Naive thymus-derived CD4-positive, alpha-beta T cell (primary cell): Measurements from ENCODE around the gene S100A9. TPM values are rescaled to one million over a fixed set of nuclear protein-coding genes. Genes with fewer than 3 reads are reported as not detected.

Experiments used
- ATAC-seq: fragments of 150-1000 bp; cut with Tn5 transposase; 2 replicates; pipeline ENCODE4 v1.10.0; 2021; ENCODE audit warnings: mild to moderate bottlenecking, moderate library complexity
- CTCF ChIA-PET: fragments of 350-600 bp; sonication (Branson Sonifier 250); formaldehyde crosslinking; loops from one replicate; lab custom pipeline; 2021; ENCODE audit warnings: antibody characterized with exemption; lab: Charles Lee
- POLR2A ChIA-PET: fragments of 350-600 bp; sonication (Branson Sonifier 250); formaldehyde crosslinking; loops from one replicate; lab custom pipeline; 2021; ENCODE audit warnings: antibody characterized with exemption, inconsistent platforms; lab: Charles Lee
- DNase-seq, 9 donors: peaks; one replicate each; pipeline versions ENCODE4 v3.0.0 to v3.0.0-alpha.2; 2020 to 2022; ENCODE audit warnings: mixed read lengths in 1 of 9
- H3K27ac ChIP-seq: one replicate; pipeline ENCODE4 v1.7.0; 2013; ENCODE audit warnings: mild to moderate bottlenecking, low read depth, low read length, moderate library complexity
- H3K27me3 ChIP-seq, 2 donors: one replicate each; pipeline ENCODE4 v1.7.0; 2013; ENCODE audit warnings: low read length in 2 of 2, mild to moderate bottlenecking in 2 of 2, moderate library complexity in 2 of 2; ENCODE audit not compliant: control insufficient read depth in 2 of 2, insufficient read depth in 2 of 2
- H3K36me3 ChIP-seq, 3 experiments: 1 replicate in 2 of 3; 2 replicates in 1 of 3; pipeline ENCODE4 v1.7.0; 2013; ENCODE audit warnings: low read length in 3 of 3, mild to moderate bottlenecking in 3 of 3, moderate library complexity in 1 of 3; ENCODE audit not compliant: insufficient read depth in 3 of 3, control insufficient read depth in 2 of 3
- H3K4me1 ChIP-seq, 2 donors: one replicate each; pipeline ENCODE4 v1.7.0; 2013; ENCODE audit warnings: low read length in 2 of 2, mild to moderate bottlenecking in 2 of 2, moderate library complexity in 1 of 2; ENCODE audit not compliant: control insufficient read depth in 2 of 2, insufficient read depth in 2 of 2
- H3K4me3 ChIP-seq: 2 replicates; pipeline ENCODE4 v1.7.0; 2013; ENCODE audit warnings: mild to moderate bottlenecking, low read length
- H3K9me3 ChIP-seq, 3 experiments: 1 replicate in 2 of 3; 2 replicates in 1 of 3; pipeline ENCODE4 v1.7.0; 2013; ENCODE audit warnings: low read length in 3 of 3; ENCODE audit not compliant: control insufficient read depth in 2 of 3
- H3K27ac Mint-ChIP-seq, 9 donors: one replicate each; pipeline ENCODE4 v1.8.0; 2020 to 2022; ENCODE audit warnings: mixed read lengths in 9 of 9, mild to moderate bottlenecking in 8 of 9, moderate library complexity in 5 of 9, inconsistent platforms in 2 of 9
- H3K27me3 Mint-ChIP-seq, 5 donors: one replicate each; pipeline ENCODE4 v1.8.0; 2021 to 2022; ENCODE audit warnings: mixed read lengths in 5 of 5, mild to moderate bottlenecking in 1 of 5
- H3K36me3 Mint-ChIP-seq, 5 donors: one replicate each; pipeline ENCODE4 v1.8.0; 2020 to 2022; ENCODE audit warnings: mixed read lengths in 5 of 5, mild to moderate bottlenecking in 3 of 5, inconsistent platforms in 1 of 5
- H3K4me1 Mint-ChIP-seq, 7 donors: one replicate each; pipeline ENCODE4 v1.8.0; 2020 to 2022; ENCODE audit warnings: mixed read lengths in 7 of 7, mild to moderate bottlenecking in 3 of 7, inconsistent platforms in 1 of 7
- H3K4me3 Mint-ChIP-seq, 10 donors: one replicate each; pipeline ENCODE4 v1.8.0; 2020 to 2022; ENCODE audit warnings: mild to moderate bottlenecking in 10 of 10, mixed read lengths in 10 of 10, moderate library complexity in 6 of 10, inconsistent platforms in 2 of 10
- H3K9me3 Mint-ChIP-seq, 11 donors: one replicate each; pipeline ENCODE4 v1.8.0; 2020 to 2022; ENCODE audit warnings: mixed read lengths in 11 of 11, mild to moderate bottlenecking in 4 of 11, inconsistent platforms in 1 of 11, moderate library complexity in 1 of 11
- intact Hi-C, 2 donors: fragments of 100-400 bp; cut with micrococcal nuclease; formaldehyde crosslinking; loops; one replicate each; pipeline ENCODE4 v1.15.1; 2023
- polyA plus RNA-seq, 2 donors: library from polyadenylated mRNA; unstranded; fragments of 300-500 nt; fragmentation: Illumina TruSeq; gene quantifications; one replicate each; pipeline ENCODE4 v1.2.3, GENCODE V29; 2021
- total RNA-seq, 6 experiments: library from RNA in 5 of 6; stranded (reverse) in 5 of 6; gene quantifications; 1 replicate in 5 of 6; 2 replicates in 1 of 6; pipeline ENCODE4 v1.2.3 and lab custom pipeline; 2021 to 2026

S100A9 gene
- total and polyA plus RNA-seq, 7 experiments from 2014 or later, result 8.3 to 2,269 (median 16.1) TPM; not detected in 1

DNA sequence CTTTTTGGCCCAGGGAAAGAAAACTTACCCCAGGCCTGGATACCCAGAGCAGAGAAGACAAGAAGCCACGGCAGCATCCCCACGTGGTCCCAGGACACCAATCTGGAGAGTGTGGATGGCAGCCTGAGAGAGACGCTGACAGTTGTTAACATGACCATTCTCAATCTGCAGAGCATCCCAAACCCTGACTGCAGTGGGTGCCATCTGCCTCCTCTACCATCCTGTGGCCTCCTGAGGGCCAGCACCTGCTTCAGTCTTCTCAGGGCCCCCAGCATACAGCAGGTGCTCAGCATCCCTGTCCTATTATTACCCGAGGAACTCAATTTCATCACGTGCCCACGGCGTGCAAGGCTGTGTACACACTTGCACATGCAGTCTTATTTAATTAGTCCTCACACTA, 9.8 kb upstream of the S100A9 start:
- H3K9me3 ChIP-seq, result no peaks in the 10 kb centered on the region
- ChIA-PET CTCF (interaction anchor here (0.6 to 0.7 kb wide), 2 partner anchors 38 to 42 kb away, joined by 3 read pairs; no protein-coding TSS in a partner anchor), POLR2A (no interaction called here)
- peaks cover 6 to 48% (median 33%) of the 10 kb centered on the region in 5 donors for H3K27me3 Mint-ChIP-seq
- peak overlapping the region in 1 of 10 donors; percentile 71 for H3K4me3 Mint-ChIP-seq
- peak overlapping the region in 1 of 9 donors; percentile 39 for H3K27ac Mint-ChIP-seq
- H3K9me3 Mint-ChIP-seq, result no peaks in the 10 kb centered on the region
- peaks cover 13 to 31% of the 10 kb centered on the region in 2 donors for H3K4me1 ChIP-seq
- H3K4me3 ChIP-seq, result no peak overlapping the region
- H3K27me3 ChIP-seq, result peaks cover 0 to 5% of the 10 kb centered on the region in 2 donors
- no peak overlapping the region for H3K27ac ChIP-seq
- intact Hi-C loops, result no loop called here
- ATAC-seq (no peak), DNase-seq (no peak)
- no peaks in the 10 kb centered on the region for H3K36me3 Mint-ChIP-seq
- H3K4me1 Mint-ChIP-seq, result peaks cover 19 to 37% (median 34%) of the 10 kb centered on the region in 7 donors
- no peaks in the 10 kb centered on the region for H3K36me3 ChIP-seq

DNA sequence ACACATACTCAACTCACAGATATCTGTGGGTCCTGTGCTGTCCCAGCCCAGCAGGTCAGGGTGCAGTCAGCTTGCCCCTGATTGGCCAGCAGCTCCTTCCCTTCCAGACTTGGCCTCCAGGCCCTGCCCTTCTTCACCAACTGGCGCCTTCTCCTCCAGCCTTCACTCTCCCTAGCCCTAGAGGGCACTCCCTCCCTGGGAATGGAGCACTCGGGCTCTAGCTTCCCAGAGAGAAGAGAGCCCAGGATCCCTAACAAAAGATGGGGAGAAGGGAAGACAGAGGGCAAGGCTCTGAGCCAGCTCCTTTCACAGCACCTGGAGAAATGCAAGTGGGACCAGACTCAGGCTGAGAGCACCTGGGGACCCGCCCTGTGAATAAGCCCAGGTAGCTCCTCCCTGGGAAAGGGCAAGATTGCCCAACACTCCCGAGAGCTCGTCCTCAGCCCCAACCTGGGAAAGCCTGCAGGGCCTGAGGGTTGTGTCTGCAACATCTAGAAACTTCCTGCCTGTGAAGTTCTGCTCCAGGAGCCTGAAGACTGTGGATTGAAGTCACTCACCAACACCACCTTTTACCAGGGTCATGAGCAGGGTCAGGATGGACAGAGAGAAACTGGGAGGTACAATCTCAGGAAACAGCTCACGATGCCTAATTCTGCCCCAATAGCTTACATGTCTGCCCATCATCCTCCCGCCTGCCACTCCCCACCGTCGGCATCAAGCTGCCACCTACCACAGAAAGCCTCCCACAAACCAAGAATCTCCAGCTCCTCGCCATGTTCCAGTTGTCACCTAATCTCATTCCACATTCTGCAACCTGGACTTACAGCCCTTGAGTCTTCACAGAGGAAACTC, 8.9 kb upstream of the S100A9 start, which contains the start of gene PGLYRP4:
Gene PGLYRP4 (minus strand): TSS at position 331 of the 852 bp plus-strand sequence. CDS start 909 bp downstream, outside the sequence.
- Mint-ChIP-seq H3K4me3 (peak within 1 kb of the TSS in 1 of 10 donors; percentile 71), H3K9me3 (no peaks in the 10 kb centered on the region), H3K27ac (peak within 1 kb of the TSS in 1 of 9 donors; percentile 39), H3K36me3 (no peaks in the 10 kb centered on the region), H3K27me3 (peaks cover 6 to 42% (median 28%) of the 10 kb centered on the region in 5 donors), H3K4me1 (peaks cover 17 to 32% (median 28%) of the 10 kb centered on the region in 7 donors)
- ChIA-PET POLR2A (no interaction called here), CTCF (interaction anchor here (0.6 kb wide), 1 partner anchor 43 kb away, joined by 3 read pairs; no protein-coding TSS in a partner anchor)
- Histone ChIP-seq H3K9me3 (no peaks in the 10 kb centered on the region), H3K36me3 (no peaks in the 10 kb centered on the region), H3K4me3 (no peak within 1 kb of the TSS), H3K27ac (no peak within 1 kb of the TSS), H3K27me3 (peaks cover 0 to 5% of the 10 kb centered on the region in 2 donors), H3K4me1 (peaks cover 13 to 25% of the 10 kb centered on the region in 2 donors)
- DNase-seq (no peak), ATAC-seq (no peak)
- intact Hi-C loops, result no loop called here

DNA sequence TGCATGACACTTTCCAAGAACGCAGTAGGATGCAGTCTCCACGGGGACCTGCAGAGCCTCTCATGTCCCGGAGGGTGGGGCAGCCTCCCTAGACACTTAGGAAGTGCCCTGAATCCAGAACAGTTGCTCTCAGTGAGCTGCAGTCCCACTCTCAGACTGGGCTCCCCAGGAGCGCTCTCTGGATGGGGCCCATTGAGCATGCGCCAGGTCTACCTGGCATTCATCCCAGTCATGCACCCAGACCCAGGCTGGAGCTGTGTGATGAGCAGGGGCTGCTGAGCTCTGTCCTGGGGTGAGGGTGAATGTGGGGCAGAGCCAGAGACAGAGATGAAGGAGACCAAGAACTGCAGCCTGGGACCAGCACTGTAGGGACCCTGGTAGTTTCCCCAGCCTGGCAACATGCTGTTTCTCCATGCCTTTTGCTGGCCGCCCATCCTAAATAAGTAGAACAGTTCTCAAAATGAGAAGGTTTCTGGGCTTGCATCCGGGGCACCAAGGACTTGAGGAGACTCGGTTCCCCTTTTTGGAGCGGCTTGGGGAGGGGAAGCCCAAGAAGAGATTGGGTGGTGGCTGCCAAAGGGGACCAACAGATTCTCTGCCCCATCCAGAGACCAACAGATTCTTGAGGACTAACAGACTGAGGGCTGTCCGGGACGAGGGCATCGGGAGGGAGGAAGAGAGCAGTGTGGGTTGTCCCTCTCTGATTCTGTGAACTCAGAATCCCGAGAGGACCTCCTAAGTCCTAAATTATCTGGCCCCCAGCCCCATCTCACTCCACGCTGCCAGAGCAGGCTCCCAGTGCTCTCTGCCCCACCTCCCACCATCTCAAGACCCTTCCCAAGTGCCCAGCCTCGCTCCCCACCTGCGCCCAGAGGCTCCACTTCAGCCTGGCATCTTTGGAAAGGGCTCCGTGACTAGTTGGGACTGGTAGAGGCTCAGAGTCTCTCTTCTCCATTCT, 8.0 kb upstream of the S100A9 start:
- peaks cover 6 to 36% (median 24%) of the 10 kb centered on the region in 5 donors for H3K27me3 Mint-ChIP-seq
- ATAC-seq, result no peak
- no peak for DNase-seq
- H3K4me1 Mint-ChIP-seq, result peaks cover 12 to 23% (median 22%) of the 10 kb centered on the region in 7 donors
- Histone ChIP-seq H3K36me3 (no peaks in the 10 kb centered on the region), H3K4me3 (no peak overlapping the region), H3K4me1 (peaks cover 13 to 18% of the 10 kb centered on the region in 2 donors), H3K27me3 (peaks cover 0 to 5% of the 10 kb centered on the region in 2 donors), H3K27ac (no peak overlapping the region), H3K9me3 (no peaks in the 10 kb centered on the region)
- CTCF ChIA-PET, result interaction anchor here (1.4 kb wide), 1 partner anchor 146 kb away, joined by 4 read pairs; no protein-coding TSS in a partner anchor
- POLR2A ChIA-PET, result no interaction called here
- no peaks in the 10 kb centered on the region for H3K9me3 Mint-ChIP-seq
- intact Hi-C loops, result loop anchor here in 1 of 2 donors (10.0 kb wide), 1 partner anchor 285 kb away; the partner anchor contains the start of gene CHTOP
- no peak overlapping the region for H3K4me3 Mint-ChIP-seq
- H3K36me3 Mint-ChIP-seq, result no peaks in the 10 kb centered on the region
- no peak overlapping the region for H3K27ac Mint-ChIP-seq

DNA sequence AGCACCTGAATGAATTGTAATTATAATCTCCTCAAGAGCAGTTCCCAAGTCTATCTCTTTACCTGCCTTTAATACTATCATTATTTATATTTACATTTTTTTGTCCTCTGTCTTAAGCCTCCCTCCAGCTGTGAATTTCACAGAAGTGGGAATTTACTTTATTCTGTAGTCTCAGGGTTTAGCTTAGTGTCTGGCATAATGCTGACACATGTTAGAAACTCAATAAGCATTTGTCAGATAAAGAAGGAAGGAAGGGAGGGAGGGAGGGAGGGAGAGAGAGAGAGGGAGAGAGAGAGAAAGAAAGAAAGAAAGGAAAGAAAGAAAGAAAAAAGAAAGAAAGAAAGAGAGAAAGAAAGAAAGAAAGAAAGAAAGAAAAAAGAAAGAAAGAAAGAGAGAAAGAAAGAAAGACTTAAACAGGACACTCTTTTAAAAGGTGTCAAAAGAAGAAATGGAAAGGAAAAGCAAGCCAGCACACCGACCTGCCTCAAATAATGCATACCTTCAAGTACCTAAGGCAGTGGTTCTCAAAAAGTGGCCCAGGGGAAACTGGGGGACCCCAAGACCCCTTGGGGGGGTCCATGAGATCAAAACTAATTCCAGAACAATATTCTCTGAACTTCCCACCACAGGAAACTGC, 7.2 kb upstream of the S100A9 start:
- no peaks in the 10 kb centered on the region for H3K9me3 ChIP-seq
- Mint-ChIP-seq H3K27me3 (peaks cover 6 to 35% (median 24%) of the 10 kb centered on the region in 5 donors), H3K27ac (no peak overlapping the region), H3K36me3 (no peaks in the 10 kb centered on the region), H3K4me1 (peaks cover 9 to 15% (median 14%) of the 10 kb centered on the region in 7 donors), H3K4me3 (no peak overlapping the region), H3K9me3 (no peaks in the 10 kb centered on the region)
- H3K27ac ChIP-seq, result no peak overlapping the region
- ChIA-PET CTCF (interaction anchor here (1.4 kb wide), 1 partner anchor 145 kb away, joined by 4 read pairs; no protein-coding TSS in a partner anchor), POLR2A (no interaction called here)
- H3K4me3 ChIP-seq, result no peak overlapping the region
- H3K4me1 ChIP-seq, result peaks cover 10% of the 10 kb centered on the region in 2 donors
- no peaks in the 10 kb centered on the region for H3K36me3 ChIP-seq
- no peak for DNase-seq
- no peak for ATAC-seq
- intact Hi-C loops, result loop anchor here in 1 of 2 donors (10.0 kb wide), 1 partner anchor 284 kb away; the partner anchor contains the start of gene CHTOP
- H3K27me3 ChIP-seq, result peaks cover 0 to 5% of the 10 kb centered on the region in 2 donors

DNA sequence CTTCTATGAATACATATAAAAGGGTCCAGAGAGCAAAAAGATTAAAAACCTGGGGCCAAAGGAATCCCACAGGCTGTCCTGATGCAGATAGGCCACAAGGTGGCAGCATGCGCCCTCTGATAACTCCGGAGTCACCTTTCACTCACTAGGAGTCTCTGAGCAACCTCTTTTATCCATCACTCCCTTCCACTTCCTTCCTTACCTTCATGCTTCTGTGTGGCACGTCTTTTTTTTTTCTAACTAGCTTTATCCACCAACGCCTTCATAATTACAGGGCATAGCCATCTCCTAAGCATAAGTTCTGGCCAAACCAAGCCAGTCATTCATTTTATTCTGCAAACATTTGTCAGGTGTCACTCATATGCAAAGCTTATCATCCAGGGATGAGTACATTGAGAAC, 5.1 kb upstream of the S100A9 start:
- Histone ChIP-seq H3K27me3 (no peaks in the 10 kb centered on the region), H3K27ac (no peak overlapping the region), H3K4me3 (no peak overlapping the region), H3K36me3 (no peaks in the 10 kb centered on the region), H3K9me3 (no peaks in the 10 kb centered on the region), H3K4me1 (peaks cover 0 to 6% of the 10 kb centered on the region in 2 donors)
- intact Hi-C loops, result loop anchor here (1.0 to 10.0 kb wide), 5 partner anchors 52 to 396 kb away; partner anchors contain the start of gene CHTOP (in 1 of the 2)
- Mint-ChIP-seq H3K9me3 (no peaks in the 10 kb centered on the region), H3K36me3 (no peaks in the 10 kb centered on the region), H3K27ac (no peak overlapping the region), H3K27me3 (peaks cover 6 to 24% (median 11%) of the 10 kb centered on the region in 5 donors), H3K4me3 (no peak overlapping the region), H3K4me1 (peaks cover 5 to 16% (median 15%) of the 10 kb centered on the region in 7 donors)
- ChIA-PET POLR2A (no interaction called here), CTCF (interaction anchor here (0.6 to 6.2 kb wide), 5 partner anchors 48 to 180 kb away, joined by 3 to 51 read pairs (median 3); no protein-coding TSS in a partner anchor)
- peak; percentile 77 for ATAC-seq
- DNase-seq, result peak; percentile 30 to 69 (median 52)
